DND-41 (cell line): Measurements from ENCODE around the gene AGAP1.

ENCODE experiments used
- ATAC-seq: fragments of 200-7000 bp; cut with Tn5 transposase; 3 replicates; pipeline ENCODE4 v1.9.1; 2021; ENCODE audit warnings: low read depth; ENCODE audit not compliant: insufficient read depth
- DNase-seq: peaks from one replicate; pipeline ENCODE4 v3.0.0-alpha.2; 2020
- H2AFZ ChIP-seq: 2 replicates; pipeline ENCODE4 v1.6.0; 2012; ENCODE audit warnings: low read depth, low read length
- H3K27ac ChIP-seq: 2 replicates; pipeline ENCODE4 v1.5.1; 2012; ENCODE audit warnings: low read length, inconsistent platforms
- H3K27me3 ChIP-seq: fragments of 200-600 bp; sonication (generic); 2 replicates; pipeline ENCODE4 v1.6.0; 2012; ENCODE audit warnings: low read length, mild to moderate bottlenecking, inconsistent platforms; ENCODE audit not compliant: insufficient read depth, poor library complexity
- H3K36me3 ChIP-seq: 2 replicates; pipeline ENCODE4 v1.5.1; 2012; ENCODE audit warnings: low read length, inconsistent platforms; ENCODE audit not compliant: insufficient read depth
- H3K4me1 ChIP-seq: 2 replicates; pipeline ENCODE4 v1.5.1; 2012; ENCODE audit warnings: mild to moderate bottlenecking, low read length; ENCODE audit not compliant: insufficient read depth
- H3K4me2 ChIP-seq: 2 replicates; pipeline ENCODE4 v1.6.0; 2012; ENCODE audit warnings: mild to moderate bottlenecking, moderate library complexity, low read length, inconsistent platforms; ENCODE audit not compliant: insufficient read depth
- H3K4me3 ChIP-seq, 2 experiments: fragments of 200-600 bp in 1 of 2; shearing (Covaris generic) in 1 of 2; 2 replicates each; pipeline ENCODE4 v1.5.1; 2012 to 2016; ENCODE audit warnings: inconsistent platforms in 2 of 2, low read length in 2 of 2, mild to moderate bottlenecking in 2 of 2, low read depth in 1 of 2, moderate library complexity in 1 of 2
- H3K79me2 ChIP-seq: 2 replicates; pipeline ENCODE4 v1.6.0; 2012; ENCODE audit warnings: low read length, inconsistent platforms; ENCODE audit not compliant: insufficient read depth
- H3K9ac ChIP-seq: 2 replicates; pipeline ENCODE4 v1.6.0; 2012; ENCODE audit warnings: low read depth, mild to moderate bottlenecking, inconsistent platforms, low read length, moderate library complexity
- H3K9me3 ChIP-seq: 2 replicates; pipeline ENCODE4 v1.5.1; 2012; ENCODE audit warnings: low read length, moderate library complexity, mild to moderate bottlenecking, inconsistent platforms; ENCODE audit not compliant: insufficient read depth, severe bottlenecking
- H4K20me1 ChIP-seq: 2 replicates; pipeline ENCODE4 v1.6.0; 2012; ENCODE audit warnings: low read length; ENCODE audit not compliant: insufficient read depth
- CTCF ChIP-seq: IDR thresholded peaks from 2 replicates; pipeline ENCODE4 v1.5.1; 2012; ENCODE audit warnings: borderline replicate concordance, low read length, moderate library complexity, mild to moderate bottlenecking; ENCODE audit not compliant: poor library complexity, severe bottlenecking; ENCODE audit errors: extremely low read depth
- EZH2 ChIP-seq: IDR thresholded peaks from 3 replicates; pipeline ENCODE4 v1.6.1; 2012; ENCODE audit warnings: borderline replicate concordance, low read depth, mild to moderate bottlenecking, moderate library complexity, low read length, inconsistent platforms; ENCODE audit not compliant: severe bottlenecking

Gene AGAP1

GRCh38 chr2:235939471-235939870 is 445.6 kb downstream of the AGAP1 start:
- TF ChIP-seq CTCF (no peak), EZH2 (no peak)
- ATAC-seq (no peak), DNase-seq (no peak)
- H3K27me3 ChIP-seq, result no peaks in the 10 kb centered on the region
- H3K27ac ChIP-seq, result no peak overlapping the region
- no peak overlapping the region for H3K4me2 ChIP-seq
- no peaks in the 10 kb centered on the region for H4K20me1 ChIP-seq
- H2AFZ ChIP-seq, result no peak overlapping the region
- H3K79me2 ChIP-seq, result no peaks in the 10 kb centered on the region
- H3K9ac ChIP-seq, result no peak overlapping the region
- peaks cover 10% of the 10 kb centered on the region for H3K4me1 ChIP-seq
- 0 out of 2 replicates have a peak, but pooled peaks cover 3% of the 10 kb centered on the region for H3K36me3 ChIP-seq
- no peak overlapping the region for H3K4me3 ChIP-seq
- H3K9me3 ChIP-seq, result peaks cover 2% of the 10 kb centered on the region

- Histone ChIP-seq H3K36me3 (0 out of 2 replicates have a peak, but pooled peaks cover 3% of the 10 kb centered on the region), H3K27ac (no peak overlapping the region), H3K4me2 (no peak overlapping the region), H3K4me1 (peaks cover 14% of the 10 kb centered on the region), H4K20me1 (no peaks in the 10 kb centered on the region), H3K79me2 (no peaks in the 10 kb centered on the region), H2AFZ (no peak overlapping the region), H3K27me3 (no peaks in the 10 kb centered on the region), H3K9me3 (peaks cover 2% of the 10 kb centered on the region), H3K9ac (no peak overlapping the region), H3K4me3 (no peak overlapping the region)
- TF ChIP-seq EZH2 (no peak), CTCF (no peak)
- DNase-seq (no peak), ATAC-seq (no peak)
Observed at GRCh38 chr2:235940330-235940729, 446.5 kb downstream of the AGAP1 start.

- no peak overlapping the region for H3K4me2 ChIP-seq
- H3K4me3 ChIP-seq, result no peak overlapping the region
- TF ChIP-seq CTCF, result no peak
- TF ChIP-seq EZH2, result no peak
- H3K36me3 ChIP-seq, result no peaks in the 10 kb centered on the region
- DNase-seq (no peak), ATAC-seq (no peak)
- H3K27ac ChIP-seq, result no peak overlapping the region
- H3K4me1 ChIP-seq, result peaks cover 27% of the 10 kb centered on the region
- H3K9me3 ChIP-seq, result no peaks in the 10 kb centered on the region
- H3K79me2 ChIP-seq, result no peaks in the 10 kb centered on the region
- H4K20me1 ChIP-seq, result 0 out of 2 replicates have a peak, but pooled peaks cover 2% of the 10 kb centered on the region
- H2AFZ ChIP-seq, result no peak overlapping the region
- H3K27me3 ChIP-seq, result no peaks in the 10 kb centered on the region
- no peak overlapping the region for H3K9ac ChIP-seq
Observed at GRCh38 chr2:235944591-235944990, 450.7 kb downstream of the AGAP1 start.

GRCh38 chr2:235945608-235946140 is 451.8 kb downstream of the AGAP1 start:
- H3K9me3 ChIP-seq, result no peaks in the 10 kb centered on the region
- H3K36me3 ChIP-seq, result no peaks in the 10 kb centered on the region
- H3K27me3 ChIP-seq, result no peaks in the 10 kb centered on the region
- no peak for TF ChIP-seq EZH2
- no peak for TF ChIP-seq CTCF
- H4K20me1 ChIP-seq, result peaks cover 2% of the 10 kb centered on the region
- no peak overlapping the region for H3K4me3 ChIP-seq
- H3K4me1 ChIP-seq, result peaks cover 38% of the 10 kb centered on the region
- H3K27ac ChIP-seq, result no peak overlapping the region
- DNase-seq (peak; percentile 54), ATAC-seq (peak; percentile 79; the same call in 2 of the 3 replicates)
- H3K9ac ChIP-seq, result no peak overlapping the region
- H2AFZ ChIP-seq, result no peak overlapping the region
- H3K4me2 ChIP-seq, result no peak overlapping the region
- H3K79me2 ChIP-seq, result no peaks in the 10 kb centered on the region
